HG03342 (cell line): ENCODE results near the gene NOS1.
"Not testable (repeated sequence)": the region's sequence is repeated elsewhere in the genome, so short reads cannot be mapped to it uniquely, and the experiment has no call there.

Source experiments
- ATAC-seq: cut with Tn5 transposase; IDR thresholded peaks from one replicate; pipeline ENCODE4 v1.9.1; 2021; ENCODE audit warnings: mild to moderate bottlenecking, moderate library complexity; ENCODE audit not compliant: unreplicated experiment

The NOS1 gene

GRCh38 chr12:117361347-117361751, at the start of gene NOS1:
TSS of gene NOS1 (minus strand) at chr12:117361626. CDS start at chr12:117331069, 30,557 bp downstream.
- ATAC-seq: no peak

GRCh38 chr12:117409286-117409685, 47.9 kb upstream of the NOS1 start:
- no peak for ATAC-seq

GRCh38 chr12:117408161-117408791, 46.9 kb upstream of the NOS1 start:
- no peak for ATAC-seq

GRCh38 chr12:117404940-117405339, 43.5 kb upstream of the NOS1 start:
- ATAC-seq: no peak

- ATAC-seq: no peak
Observed at GRCh38 chr12:117404203-117404853, 42.9 kb upstream of the NOS1 start.

GRCh38 chr12:117403586-117404139, 42.2 kb upstream of the NOS1 start:
- ATAC-seq: no peak

- no peak for ATAC-seq
Observed at GRCh38 chr12:117402363-117402762, 40.9 kb upstream of the NOS1 start.

GRCh38 chr12:117400912-117401311, 39.5 kb upstream of the NOS1 start:
- no peak for ATAC-seq

GRCh38 chr12:117398482-117398881, 37.1 kb upstream of the NOS1 start:
- not testable (repeated sequence) for ATAC-seq

GRCh38 chr12:117395766-117396165, 34.3 kb upstream of the NOS1 start:
- ATAC-seq: no peak

GRCh38 chr12:117394491-117394890, 33.1 kb upstream of the NOS1 start:
- ATAC-seq: no peak

GRCh38 chr12:117393656-117394055, 32.2 kb upstream of the NOS1 start:
- no peak for ATAC-seq

- ATAC-seq: no peak
Observed at GRCh38 chr12:117390866-117391265, 29.4 kb upstream of the NOS1 start.

GRCh38 chr12:117388951-117389446, 27.6 kb upstream of the NOS1 start:
- ATAC-seq: no peak

GRCh38 chr12:117387832-117388231, 26.4 kb upstream of the NOS1 start:
- no peak for ATAC-seq

GRCh38 chr12:117384735-117385134, 23.3 kb upstream of the NOS1 start:
- no peak for ATAC-seq

GRCh38 chr12:117380083-117380482, 18.7 kb upstream of the NOS1 start:
- ATAC-seq: no peak

GRCh38 chr12:117377758-117378157, 16.3 kb upstream of the NOS1 start:
- no peak for ATAC-seq

- ATAC-seq: no peak
Observed at GRCh38 chr12:117370588-117370987, 9.2 kb upstream of the NOS1 start.

GRCh38 chr12:117370000-117370399, 8.6 kb upstream of the NOS1 start:
- ATAC-seq: not testable (repeated sequence)

GRCh38 chr12:117367006-117367638, 5.7 kb upstream of the NOS1 start:
- ATAC-seq: no peak
